Measurements from ENCODE around the gene FIGNL2.

FIGNL2 gene

DNA sequence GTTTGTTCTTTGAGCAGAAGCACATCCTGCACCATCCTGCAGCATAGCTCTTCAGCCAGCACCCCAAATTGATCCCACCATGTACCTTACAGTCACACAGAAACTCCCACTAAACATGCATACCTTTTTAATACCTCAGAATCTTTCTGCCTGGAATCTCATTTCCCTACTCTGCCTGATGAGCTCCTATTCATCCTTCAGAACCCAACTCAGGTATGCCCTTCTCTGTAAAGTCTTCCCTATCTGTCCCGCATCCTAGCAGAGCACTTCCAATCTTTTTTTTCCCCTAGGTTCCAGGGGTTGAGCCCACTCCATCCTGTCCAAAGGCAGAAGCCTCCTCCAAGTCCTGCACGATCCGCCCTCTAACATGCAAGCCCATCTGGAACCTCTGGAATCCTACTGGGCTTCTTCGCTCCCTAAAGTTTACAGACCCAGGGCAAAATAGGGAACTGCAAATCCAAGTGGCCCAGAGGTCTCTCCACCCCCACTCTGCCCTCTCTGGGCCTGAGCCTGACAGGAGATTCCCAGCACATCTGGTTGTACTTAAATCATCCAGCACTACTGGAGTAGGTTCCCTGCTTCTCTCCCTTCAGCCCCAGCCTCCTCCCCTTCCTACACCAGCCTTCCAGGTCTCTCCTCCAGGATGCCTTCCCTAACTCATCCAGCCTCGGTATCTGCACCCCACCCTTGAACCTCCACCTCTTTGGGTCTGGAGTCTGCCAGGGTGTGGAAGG is 4.1 kb upstream of the FIGNL2 start:
- no peak for DNase-seq

DNA sequence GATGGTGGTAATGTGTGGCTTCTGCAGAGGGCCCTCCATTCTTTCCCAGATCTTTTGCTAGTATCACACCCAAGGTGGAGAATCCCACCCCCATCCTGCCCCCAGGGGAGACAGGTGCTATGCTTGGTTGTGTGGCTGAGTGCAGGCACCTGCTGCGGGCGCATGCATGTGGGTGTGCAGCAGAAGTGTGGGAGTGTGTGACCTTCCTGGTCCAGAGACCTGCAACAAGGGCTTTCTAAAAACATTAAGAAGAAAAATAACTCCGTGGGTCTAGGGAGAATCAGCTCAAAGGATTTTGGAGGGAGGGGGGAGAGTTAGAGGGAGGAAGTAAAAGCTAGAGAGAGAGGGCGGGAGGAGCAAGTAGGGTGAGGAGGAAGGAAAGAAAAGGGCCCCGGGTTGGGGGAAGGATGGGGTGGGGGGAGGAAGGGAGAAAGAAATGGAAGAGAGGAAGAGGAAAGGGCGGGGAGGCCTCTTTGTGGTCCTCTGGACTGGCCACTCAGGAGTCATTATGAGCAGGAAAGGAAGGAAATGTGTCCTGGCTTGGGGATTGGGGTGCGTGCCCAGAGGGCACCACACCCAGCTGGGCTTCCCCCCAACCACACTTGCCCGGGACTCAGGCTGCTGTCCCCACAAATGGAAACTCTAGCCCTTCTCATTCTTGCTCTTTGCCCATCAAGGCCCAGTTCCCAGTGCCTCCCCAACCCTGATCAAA is 3.1 kb upstream of the FIGNL2 start:
- no peak for DNase-seq

DNA sequence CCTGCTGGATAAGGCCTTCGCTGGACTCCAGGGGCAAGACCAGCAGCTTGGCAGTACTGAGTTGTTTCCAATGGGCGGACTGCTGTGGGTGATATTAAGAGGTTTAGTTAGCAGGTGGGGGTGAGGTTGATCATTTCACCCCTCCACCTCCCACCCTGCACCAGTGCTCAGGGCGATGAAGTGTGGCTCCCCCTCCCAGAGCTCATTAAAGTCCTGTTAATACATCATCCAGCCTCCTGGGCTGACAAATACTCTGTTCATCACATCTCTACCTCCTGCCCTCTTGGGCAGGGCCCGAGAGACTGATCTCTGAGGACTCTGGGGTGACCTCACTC is 2.4 kb upstream of the FIGNL2 start:
- DNase-seq = no peak

DNA sequence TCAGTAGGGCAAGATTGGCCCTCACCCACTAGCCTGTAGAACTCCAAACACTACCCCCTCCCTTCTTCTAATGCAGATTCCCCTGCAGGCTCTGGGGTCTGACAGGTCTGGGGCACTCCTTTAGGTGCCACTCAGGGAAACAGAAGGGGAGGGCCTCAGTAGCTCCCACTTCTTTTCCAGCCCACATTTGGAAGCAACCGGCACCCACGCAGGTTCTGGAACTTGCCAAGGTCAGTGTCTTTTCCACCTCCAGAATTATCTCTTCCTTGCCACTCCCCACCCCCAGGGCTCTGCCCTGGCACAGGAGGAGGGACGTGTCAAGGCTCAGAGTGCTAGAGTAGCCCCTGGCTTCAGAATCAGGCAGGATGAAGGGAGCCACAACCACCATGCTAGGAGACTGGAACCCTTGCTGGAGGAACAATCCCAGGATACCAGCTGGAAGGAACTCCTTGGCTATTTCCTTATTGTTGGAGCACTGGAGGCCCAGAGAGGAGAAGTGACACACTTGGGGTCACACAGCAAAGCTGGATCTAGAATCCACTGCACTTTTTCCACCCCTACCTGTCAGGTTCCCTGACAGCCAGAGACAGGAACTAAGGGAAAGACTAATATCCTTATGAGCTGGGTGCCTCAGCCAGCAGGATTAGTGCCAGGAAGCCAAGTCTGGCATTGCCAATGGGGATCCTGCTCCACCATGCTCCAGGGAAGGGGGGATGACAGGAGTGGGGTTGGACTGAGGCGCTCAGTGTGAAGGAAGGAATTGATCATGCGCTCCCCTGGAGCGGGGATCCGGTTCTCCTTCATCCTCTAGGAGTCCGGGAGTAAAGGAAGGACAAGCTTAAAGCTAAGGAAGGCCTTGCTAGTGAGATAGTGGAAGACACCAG is 1.8 kb upstream of the FIGNL2 start:
- DNase-seq = no peak

DNA sequence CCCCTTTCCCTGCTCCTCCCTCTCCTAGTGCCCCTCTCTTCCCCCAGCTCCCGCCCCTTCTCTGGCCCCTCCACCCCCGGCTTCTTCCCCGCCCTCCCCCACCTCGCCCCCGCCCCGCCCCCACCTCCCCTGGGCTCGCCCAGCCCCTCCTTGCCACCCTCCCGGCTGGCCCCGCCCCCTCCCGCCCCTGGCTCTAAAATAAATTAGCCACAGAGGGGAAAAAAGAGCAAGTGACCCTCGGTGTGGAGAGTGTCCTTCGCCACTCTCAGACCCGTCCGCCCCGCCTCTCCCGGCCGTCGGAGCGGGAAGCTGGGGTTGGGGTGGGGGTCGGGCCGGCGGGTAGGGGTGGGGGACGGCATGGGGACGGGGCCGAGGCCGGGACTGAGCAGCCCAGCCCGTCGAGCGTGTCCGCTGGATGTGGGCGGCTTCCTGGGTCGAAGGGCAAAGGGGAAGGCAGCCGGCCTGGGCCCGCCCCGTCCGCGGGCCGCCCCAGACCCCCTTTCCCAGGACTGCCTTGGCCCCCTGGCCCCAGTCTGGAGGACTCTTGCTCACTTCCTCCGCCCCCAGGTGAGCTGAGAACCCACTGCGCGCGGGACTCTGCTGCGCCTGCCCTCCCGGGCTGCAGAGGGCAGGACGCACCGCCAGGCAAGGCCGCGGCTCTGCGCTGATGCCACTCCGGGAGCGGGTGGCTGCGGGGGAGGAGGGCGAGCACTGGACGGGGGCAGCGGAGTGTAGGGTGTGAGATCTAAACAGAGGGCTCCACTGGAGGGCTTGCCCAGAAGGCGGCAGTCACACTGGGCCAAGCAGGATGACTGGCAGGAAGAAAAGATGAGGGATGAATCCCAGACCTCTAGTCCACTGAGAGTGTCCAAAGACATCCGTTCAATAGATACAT is 570 bp upstream of the FIGNL2 start:
- DNase-seq = no peak

DNA sequence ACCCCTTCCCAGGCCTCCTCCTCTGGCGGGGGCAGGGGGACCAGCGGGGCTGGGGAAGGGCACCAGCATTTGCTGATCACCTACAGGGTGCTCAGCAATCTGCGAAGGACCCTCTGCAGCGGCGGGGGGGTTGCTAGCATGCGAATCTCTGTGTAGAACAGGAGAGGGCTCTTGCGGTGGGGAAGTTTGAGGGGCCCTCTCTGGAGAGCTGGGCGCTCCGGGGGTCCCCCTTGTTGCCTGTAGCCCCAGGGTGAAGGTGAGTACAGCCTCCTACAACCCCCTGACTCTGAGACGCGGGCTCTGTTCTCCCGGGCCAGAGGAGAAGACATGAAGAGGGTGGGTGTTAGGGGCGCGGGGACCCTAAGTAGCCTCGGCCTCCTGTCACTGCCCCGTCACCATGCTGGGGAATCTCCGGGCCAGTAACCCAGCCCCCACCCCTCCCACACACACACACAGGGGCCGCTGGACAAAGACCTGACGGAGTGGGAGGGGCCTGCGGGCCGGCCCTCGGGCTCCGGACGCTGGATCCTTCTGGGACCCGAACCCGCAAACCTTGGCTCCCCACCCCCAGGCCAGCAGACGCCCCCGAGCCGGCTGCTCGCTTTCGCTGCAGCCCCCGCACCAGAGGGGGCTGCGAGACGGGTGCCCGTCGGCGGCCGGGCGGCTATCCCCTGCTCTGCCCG is 734 bp downstream of the FIGNL2 start:
- no peak for DNase-seq

DNA sequence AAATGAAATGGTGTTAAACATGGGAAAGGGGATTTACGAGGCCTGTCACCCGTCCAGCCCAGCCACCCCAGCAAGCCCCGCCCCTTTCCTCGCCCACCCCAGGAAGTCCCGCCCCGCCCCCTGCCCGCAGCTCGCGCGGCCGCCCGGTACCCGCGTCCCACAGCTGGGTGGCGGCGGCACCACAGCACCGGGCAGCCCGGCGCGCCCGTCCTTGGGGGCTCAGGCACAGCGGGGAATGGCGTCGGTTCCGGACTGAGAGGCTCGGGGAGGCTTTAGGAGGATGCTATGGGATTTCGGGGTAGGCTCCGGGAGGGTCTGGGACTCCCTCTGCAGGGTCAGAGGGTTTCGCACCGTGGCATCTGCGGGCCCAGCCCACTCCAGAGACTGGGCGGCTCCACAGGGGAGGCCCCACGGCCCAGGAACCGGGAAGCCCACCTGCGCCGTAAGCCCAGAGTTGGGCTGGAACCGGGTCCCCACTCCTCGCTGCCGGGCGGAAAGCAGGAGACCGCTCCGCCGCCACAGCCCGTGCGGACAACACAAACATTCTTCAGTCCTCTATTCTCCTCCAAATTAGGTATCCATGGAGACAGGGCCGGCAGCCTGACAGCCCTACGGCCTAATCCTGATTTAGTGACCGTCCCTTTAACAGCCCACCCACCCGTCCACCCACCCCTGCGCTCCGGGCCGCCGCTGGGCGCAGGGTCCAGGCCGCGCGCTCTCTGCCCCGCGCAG is 1.4 kb downstream of the FIGNL2 start:
- DNase-seq = peak; percentile 49

DNA sequence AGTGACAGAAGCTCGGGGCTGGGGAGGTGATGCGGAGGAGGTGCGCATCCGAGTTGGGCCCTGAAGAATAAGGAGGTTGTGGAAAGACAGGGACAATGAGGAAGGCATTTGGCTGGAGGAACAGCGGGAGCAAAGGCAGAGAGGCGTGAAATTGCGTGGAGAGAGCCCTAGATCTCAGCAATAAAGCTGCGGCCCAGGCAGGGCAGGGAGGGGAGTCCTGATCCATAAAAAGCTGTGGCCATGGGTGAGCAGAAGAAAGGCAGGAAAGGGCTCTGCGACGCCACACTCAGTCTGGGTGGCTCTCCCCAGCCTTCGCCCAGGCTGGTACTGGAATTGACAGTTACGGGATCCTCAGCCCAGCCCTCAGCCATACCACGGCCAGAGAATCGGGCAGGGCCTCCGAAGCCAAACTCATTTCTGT is 2.2 kb downstream of the FIGNL2 start:
- no peak for DNase-seq

DNA sequence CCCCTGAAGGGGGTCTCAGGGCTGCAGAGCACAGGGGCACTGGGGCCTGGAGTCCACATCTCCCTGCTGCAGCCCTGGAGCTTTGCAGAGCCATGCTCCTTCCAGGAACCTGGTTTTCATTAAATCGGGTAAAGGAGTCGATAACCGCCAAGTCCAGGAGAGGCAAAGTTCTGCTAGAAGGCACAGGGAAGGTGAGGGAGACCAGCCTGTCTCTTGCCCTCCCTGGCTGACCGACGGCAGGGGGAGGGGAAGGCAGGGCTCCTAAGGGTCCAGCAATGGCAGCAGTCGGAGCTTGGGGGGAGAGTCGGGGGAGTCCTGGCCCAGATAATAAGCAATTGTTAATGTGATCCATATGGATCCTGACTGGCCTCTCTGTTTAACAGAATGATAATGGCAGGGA is 3.0 kb downstream of the FIGNL2 start:
- no peak for DNase-seq

DNA sequence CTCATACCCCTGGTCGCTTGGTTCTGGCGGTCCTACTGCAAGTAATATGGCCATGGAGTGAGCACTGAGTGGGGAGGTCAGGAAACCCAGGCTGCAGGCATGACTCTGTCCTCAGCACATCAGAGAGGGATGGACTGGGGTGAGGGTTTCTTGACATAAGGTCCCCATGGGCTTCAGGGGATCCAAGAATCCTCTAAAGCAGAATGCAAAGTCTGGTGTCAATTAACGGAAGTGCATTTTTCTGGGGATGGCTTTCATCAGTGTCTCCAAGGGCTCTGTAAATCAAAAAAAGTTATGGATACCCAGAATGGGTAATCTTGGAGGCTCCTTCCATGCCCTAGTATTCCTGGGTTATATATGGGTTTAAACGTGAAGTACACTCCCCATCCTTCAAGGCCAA is 3.7 kb downstream of the FIGNL2 start:
- DNase-seq = no peak

DNA sequence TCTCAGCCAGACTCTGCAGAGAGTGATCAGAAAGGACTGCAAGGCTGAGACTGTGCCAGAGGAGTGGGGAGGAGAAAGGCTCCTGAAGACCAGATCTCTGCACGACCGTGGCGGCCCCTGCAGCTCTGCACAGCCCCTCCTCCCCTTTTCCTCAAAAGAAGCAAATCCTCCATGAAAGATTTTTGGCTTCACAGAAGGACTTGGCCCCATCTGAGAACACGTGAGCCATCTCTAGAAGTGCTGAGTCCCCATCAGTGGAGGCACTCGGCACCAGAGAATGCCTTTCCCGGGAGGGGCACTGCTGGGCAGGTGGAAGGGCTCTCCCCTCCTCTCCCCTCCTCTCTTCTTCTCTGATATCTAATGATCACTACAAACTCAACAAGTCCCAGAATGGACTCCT is 6.8 kb downstream of the FIGNL2 start:
- no peak for DNase-seq

DNA sequence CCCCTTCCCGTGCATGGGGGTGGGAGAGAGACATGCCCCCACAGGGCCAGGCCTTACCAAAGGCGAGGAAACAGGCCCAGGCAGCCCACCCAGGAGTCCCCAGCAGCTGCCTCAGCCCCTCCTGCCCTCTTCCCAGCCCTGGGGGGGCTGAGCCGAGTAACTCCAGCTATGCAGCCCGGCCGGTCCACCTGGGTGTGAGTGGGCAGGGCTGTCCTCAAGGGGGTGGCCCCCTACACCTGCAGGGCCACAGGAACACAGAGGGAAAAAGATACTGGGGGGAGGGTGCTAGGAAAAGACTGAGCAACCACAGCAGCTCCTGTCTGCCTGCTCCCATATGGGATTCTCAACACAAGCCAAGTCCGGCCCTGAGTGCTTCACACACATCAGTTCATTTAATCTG is 7.6 kb downstream of the FIGNL2 start:
- DNase-seq = no peak

DNA sequence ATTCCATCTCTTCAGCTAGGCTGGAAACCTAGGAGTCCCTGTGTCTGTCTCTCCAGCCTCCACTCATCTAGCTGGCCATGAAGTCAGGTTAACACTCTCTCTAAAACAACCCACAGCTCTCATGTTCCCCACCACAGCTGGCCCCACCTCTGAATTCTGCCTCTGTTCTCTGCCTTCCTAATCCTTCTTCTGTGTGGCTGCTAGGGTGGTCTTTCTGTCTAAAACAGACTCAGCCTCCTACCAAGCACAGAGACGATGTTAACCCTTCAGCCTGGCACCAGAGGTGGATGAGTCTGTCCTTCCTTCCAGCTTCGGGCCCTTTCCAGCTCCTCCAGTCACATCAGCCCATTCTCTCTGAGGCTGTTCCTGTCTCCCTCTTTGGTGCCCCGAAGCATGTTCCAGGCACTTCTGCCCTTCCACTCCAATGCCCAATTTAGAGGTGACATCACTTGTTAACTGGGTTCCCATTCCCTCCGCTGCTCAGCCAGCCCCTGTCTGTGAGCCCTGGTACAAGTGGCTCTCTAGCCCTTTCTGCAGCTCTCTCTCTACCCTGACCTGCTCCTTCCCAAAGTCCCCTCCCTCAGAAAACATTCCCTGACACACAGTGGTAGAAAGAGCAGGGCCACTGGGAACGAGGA is 9.1 kb downstream of the FIGNL2 start:
- DNase-seq = no peak

DNA sequence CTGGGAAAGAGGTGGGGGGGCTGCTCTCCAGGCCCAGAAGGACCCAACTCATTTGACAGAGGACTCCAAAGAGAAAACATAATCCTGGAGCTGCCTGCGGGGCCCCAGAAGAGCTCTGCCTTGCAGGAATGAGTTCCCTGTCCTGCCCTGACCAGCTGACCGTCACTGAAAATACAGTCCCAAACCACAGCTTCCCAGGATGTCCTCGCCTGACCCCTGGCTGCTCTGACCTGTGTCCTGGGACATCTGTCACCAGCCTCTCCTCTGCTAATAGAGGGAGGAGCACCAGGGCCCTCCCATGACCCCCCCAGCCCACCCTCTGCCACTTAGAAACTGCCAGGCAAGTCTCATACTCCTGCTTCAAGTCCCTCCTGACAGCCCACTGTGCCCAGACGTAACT is 9.8 kb downstream of the FIGNL2 start:
- no peak for DNase-seq

DNA sequence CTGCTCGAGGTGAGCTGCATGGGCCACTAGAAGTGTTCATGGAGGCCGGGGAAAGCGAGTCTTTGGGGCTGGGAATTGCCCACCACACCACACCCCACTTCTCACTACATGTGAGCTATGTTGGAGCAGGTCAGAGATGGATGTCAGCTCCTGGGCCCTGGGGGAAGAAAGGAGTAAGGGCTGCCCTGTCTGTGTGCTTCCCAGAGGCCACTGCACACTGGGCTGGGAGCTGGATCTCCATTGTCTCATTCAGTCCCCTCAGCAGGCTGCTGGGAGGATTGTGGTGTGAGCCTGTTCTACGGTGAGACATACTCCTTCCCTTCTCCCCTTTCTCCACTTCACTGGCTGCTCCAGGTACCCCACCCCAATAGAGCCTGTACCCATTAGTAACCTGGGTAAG is 10.5 kb downstream of the FIGNL2 start:
- DNase-seq = no peak

DNA sequence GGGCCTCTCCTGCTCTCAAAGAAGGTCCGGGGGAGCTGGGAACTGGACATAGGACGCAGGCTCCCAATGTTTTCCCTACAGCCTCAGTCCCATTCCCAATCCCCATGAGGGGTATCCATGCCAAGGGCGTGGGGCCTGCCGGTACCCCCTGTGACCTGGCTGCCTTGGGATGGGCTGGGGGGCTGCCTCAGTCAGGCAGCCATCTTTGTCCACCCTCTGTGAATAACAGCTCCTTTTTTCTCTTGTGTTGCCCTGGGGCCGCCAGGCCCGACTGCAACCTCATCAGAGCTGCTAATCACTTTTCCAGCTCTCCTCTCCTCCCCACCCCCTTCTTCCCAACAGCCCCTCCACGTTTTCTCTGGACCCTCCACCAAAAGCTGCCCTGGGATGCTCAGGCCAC is 11.2 kb downstream of the FIGNL2 start:
- no peak for DNase-seq

DNA sequence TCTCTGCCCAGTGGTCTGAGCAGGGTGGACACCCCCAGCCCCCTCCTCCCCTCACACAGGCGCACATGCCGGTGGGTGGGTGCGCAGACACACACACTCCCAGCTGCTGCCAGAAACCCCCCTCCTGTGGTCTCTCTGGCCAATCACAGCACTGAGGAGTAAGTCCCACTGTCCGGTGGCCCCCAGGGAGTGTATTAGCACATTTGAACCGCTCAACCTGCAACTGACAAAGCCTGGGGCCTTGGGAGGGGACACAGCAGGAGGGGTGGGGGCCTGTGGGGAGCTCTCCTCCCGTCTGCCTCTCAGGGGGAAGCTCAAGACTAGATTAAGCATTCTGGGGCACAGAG is 11.7 kb downstream of the FIGNL2 start:
- no peak for DNase-seq

DNA sequence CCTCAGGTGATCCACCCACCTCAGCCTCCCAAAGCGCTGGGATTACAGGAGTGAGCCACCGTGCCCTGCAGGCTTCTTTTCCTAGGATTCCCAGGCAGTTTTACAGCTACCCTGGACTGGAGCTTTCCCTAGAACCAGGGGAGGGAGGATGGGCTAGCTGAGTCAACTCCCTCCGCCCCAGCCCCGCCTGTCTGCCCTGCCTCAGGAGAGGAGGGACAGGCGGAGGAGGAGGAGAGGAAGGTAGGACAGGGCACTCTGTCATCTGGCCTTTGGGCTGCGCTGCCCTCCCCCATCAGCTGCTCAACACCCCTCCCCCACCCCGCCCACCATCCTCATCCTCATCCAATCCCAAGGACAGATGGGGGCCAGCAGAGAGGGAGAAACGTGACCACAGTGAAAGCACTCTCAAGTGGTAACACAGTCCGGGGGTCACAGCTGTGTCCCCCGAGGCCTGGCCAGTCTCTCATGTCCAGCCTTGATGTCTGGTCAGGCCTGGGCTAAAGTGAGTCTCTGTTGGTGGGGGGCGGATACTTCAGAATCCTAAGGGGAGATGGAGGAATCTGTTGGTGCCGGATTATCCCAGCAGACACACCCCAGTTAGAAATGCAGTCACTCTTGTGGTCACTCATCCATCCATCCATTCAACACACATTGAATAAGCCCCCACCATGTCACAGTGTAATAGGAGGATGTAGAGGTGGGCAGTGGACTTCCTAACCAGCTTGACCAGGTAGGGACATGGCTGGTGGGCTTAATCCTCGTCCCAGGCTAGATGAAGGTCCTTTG is 12.3 kb downstream of the FIGNL2 start:
- no peak for DNase-seq

DNA sequence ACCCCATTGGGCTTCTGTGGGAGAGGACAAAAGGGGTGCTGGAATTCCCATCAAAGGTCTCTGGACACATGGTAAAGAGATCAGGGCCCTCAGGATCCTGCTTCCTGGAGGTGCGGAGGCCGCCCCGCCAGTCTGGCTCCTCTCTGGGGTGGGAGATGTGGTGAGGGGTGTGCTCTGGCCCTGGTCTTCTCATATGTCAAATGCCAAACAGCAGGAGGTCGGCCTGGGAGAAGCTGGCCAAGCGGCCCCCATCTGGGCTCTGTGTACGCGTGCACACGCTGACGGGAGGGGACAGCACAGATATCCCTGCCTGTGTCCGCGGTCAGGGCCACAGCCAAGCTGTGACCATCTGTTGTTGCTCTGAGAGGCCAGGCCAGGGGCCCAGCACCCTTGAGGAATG is 14.1 kb downstream of the FIGNL2 start:
- no peak for DNase-seq
